HepG2 (cell line): Measurements from ENCODE around the gene HNRNPL. TPM values are rescaled to one million over a fixed set of nuclear protein-coding genes. Genes with fewer than 3 reads are reported as not detected.

Source experiments
- FOXC1 ChIP-seq: sonication (generic); formaldehyde crosslinking; IDR thresholded peaks from 2 replicates; pipeline ENCODE4 v1.8.0; 2022; ENCODE audit warnings: mild to moderate bottlenecking, missing genetic modification reagents, borderline replicate concordance
- KDM5B ChIP-seq: sonication (generic); formaldehyde crosslinking; IDR thresholded peaks from 2 replicates; pipeline ENCODE4 v1.4.0; 2020; ENCODE audit warnings: missing genetic modification reagents, mild to moderate bottlenecking, borderline replicate concordance
- ZNF335 ChIP-seq: sonication (generic); formaldehyde crosslinking; IDR thresholded peaks from 2 replicates; pipeline ENCODE4 v1.4.0; 2020; ENCODE audit warnings: missing genetic modification reagents
- polyA plus RNA-seq, 8 experiments: library from polyadenylated mRNA; depleted of rRNA in 3 of 8; stranded (reverse) in 7 of 8; unstranded in 1 of 8; fragments of >200 nt; fragmentation: Illumina TruSeq in 4 of 8; extraction: Trizol in 4 of 8; gene quantifications; 2 replicates each; pipeline versions ENCODE4 v1.2.1 to v1.2.3, GENCODE V29; 2011 to 2016; ENCODE audit warnings: low read depth in 4 of 8, missing spikeins in 1 of 8, mixed read lengths in 1 of 8; ENCODE audit not compliant: insufficient read depth in 1 of 8
- total RNA-seq, 5 experiments: library from RNA; depleted of rRNA; stranded (reverse); fragments of >200 nt; fragmentation: Illumina TruSeq; extraction: Trizol; gene quantifications; 2 replicates each; pipeline ENCODE4 v1.2.3, GENCODE V29; 2016; ENCODE audit warnings: low read depth in 1 of 5
- TF ChIP-seq, protein P1 (sequence below), 2 experiments: fragments of 450-650 bp in 1 of 2; sonication (generic) in 1 of 2; formaldehyde crosslinking in 1 of 2; IDR thresholded peaks; 2 replicates each; pipeline versions ENCODE4 v1.6.1 to v1.8.0; 2016 to 2022; ENCODE audit warnings: antibody characterized with exemption in 1 of 2, mild to moderate bottlenecking in 1 of 2, missing genetic modification reagents in 1 of 2
- TF ChIP-seq, protein P2 (sequence below): IDR thresholded peaks from 2 replicates; pipeline ENCODE4 v1.6.1; 2016

The HNRNPL gene
- total and polyA plus RNA-seq, 2 of the 13 experiments (the other 11 are each of a cell fraction or from before 2014, with no cell fraction given) = 156 to 278 TPM

DNA sequence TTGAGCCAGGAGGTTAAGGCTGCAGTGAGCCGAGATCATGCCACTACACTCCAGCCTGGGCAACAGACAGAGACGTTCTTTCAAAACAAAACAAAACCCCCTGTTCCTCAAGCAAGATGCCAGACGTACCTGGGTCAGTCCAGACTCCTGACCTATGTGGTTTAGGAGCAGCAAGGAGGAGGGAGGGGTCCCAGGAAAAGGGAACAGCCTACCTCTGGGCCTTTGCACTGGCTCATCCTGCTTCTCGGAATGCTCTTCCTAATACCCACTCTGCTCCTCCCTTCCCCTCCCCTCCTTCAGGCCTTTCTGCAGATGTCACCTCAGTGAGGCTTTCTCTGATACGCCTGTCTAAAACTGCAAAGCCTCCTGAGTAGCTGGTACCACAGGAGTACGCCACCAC is 18.8 kb upstream of the HNRNPL start (continued):
- TF ChIP-seq, protein P1, sequence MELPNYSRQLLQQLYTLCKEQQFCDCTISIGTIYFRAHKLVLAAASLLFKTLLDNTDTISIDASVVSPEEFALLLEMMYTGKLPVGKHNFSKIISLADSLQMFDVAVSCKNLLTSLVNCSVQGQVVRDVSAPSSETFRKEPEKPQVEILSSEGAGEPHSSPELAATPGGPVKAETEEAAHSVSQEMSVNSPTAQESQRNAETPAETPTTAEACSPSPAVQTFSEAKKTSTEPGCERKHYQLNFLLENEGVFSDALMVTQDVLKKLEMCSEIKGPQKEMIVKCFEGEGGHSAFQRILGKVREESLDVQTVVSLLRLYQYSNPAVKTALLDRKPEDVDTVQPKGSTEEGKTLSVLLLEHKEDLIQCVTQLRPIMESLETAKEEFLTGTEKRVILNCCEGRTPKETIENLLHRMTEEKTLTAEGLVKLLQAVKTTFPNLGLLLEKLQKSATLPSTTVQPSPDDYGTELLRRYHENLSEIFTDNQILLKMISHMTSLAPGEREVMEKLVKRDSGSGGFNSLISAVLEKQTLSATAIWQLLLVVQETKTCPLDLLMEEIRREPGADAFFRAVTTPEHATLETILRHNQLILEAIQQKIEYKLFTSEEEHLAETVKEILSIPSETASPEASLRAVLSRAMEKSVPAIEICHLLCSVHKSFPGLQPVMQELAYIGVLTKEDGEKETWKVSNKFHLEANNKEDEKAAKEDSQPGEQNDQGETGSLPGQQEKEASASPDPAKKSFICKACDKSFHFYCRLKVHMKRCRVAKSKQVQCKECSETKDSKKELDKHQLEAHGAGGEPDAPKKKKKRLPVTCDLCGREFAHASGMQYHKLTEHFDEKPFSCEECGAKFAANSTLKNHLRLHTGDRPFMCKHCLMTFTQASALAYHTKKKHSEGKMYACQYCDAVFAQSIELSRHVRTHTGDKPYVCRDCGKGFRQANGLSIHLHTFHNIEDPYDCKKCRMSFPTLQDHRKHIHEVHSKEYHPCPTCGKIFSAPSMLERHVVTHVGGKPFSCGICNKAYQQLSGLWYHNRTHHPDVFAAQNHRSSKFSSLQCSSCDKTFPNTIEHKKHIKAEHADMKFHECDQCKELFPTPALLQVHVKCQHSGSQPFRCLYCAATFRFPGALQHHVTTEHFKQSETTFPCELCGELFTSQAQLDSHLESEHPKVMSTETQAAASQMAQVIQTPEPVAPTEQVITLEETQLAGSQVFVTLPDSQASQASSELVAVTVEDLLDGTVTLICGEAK (IDR thresholded peaks at IDR 0.05) = no peak
- TF ChIP-seq, protein P1 (CRISPR knock-in tag; IDR thresholded peaks at IDR 0.05) = no peak
- no peak for TF ChIP-seq FOXC1 (CRISPR knock-in tag)
- no peak for TF ChIP-seq ZNF335 (CRISPR knock-in tag)
- no peak for TF ChIP-seq KDM5B
- TF ChIP-seq, protein P2, sequence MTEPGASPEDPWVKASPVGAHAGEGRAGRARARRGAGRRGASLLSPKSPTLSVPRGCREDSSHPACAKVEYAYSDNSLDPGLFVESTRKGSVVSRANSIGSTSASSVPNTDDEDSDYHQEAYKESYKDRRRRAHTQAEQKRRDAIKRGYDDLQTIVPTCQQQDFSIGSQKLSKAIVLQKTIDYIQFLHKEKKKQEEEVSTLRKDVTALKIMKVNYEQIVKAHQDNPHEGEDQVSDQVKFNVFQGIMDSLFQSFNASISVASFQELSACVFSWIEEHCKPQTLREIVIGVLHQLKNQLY (CRISPR knock-in tag) = no peak
